K562 (cell line): ENCODE measurements around the gene CDCA5. TPM values are rescaled to one million over a fixed set of nuclear protein-coding genes. Genes with fewer than 3 reads are reported as not detected.

Source experiments
- COPS2 ChIP-seq: fragments of 450-650 bp; conservative IDR thresholded peaks from 2 replicates; pipeline ENCODE4 v1.6.1; 2016; ENCODE audit warnings: mild to moderate bottlenecking, moderate library complexity
- KAT2B ChIP-seq: IDR thresholded peaks from one replicate; pipeline ENCODE4 v1.6.1; 2012; ENCODE audit warnings: low read depth, mild to moderate bottlenecking, control low read depth, inconsistent platforms, low read length, moderate library complexity
- MEF2D ChIP-seq: conservative IDR thresholded peaks from 2 replicates; pipeline ENCODE4 v1.6.1; 2016; ENCODE audit warnings: low read depth, missing genetic modification characterization, missing compliant biosample characterization
- NFATC3 ChIP-seq: fragments of 450-650 bp; IDR thresholded peaks from 2 replicates; pipeline ENCODE4 v1.6.1; 2017; ENCODE audit warnings: mild to moderate bottlenecking
- NR2C1 ChIP-seq, 2 experiments: fragments of 450-650 bp; IDR thresholded peaks; 2 replicates each; pipeline ENCODE4 v1.6.1; 2017; ENCODE audit warnings: mild to moderate bottlenecking in 2 of 2, antibody characterized with exemption in 1 of 2, inconsistent platforms in 1 of 2, missing compliant biosample characterization in 1 of 2, missing genetic modification characterization in 1 of 2
- POLR2AphosphoS2 ChIP-seq: IDR thresholded peaks from 2 replicates; pipeline ENCODE4 v1.6.1; 2012; ENCODE audit warnings: low read length, improper control_type of control experiment
- SMARCA5 ChIP-seq: fragments of 450-650 bp; IDR thresholded peaks from 2 replicates; pipeline ENCODE4 v1.6.1; 2016
- TEAD4 ChIP-seq, 2 experiments: sonication (generic) in 1 of 2; formaldehyde crosslinking in 1 of 2; IDR thresholded peaks; 2 replicates each; pipeline versions ENCODE4 v1.6.1 to v1.8.0; 2012 to 2022; ENCODE audit warnings: borderline replicate concordance in 1 of 2, inconsistent platforms in 1 of 2, low read length in 1 of 2, mild to moderate bottlenecking in 1 of 2, missing genetic modification reagents in 1 of 2
- ZBTB26 ChIP-seq: fragments of 450-650 bp; formaldehyde crosslinking; IDR thresholded peaks from 2 replicates; pipeline ENCODE4 v1.4.0; 2022; ENCODE audit warnings: missing genetic modification characterization
- polyA plus RNA-seq, 8 experiments: library from polyadenylated mRNA; depleted of rRNA in 4 of 8; stranded (reverse) in 5 of 8; unstranded in 3 of 8; fragments of >200 nt; fragmentation: Nextera tagmentation in 2 of 8; fragmentation: Illumina TruSeq in 1 of 8; extraction: Ambion mirVana in 2 of 8; extraction: Trizol in 1 of 8; gene quantifications; 2 replicates each; pipeline versions ENCODE4 v1.2.1 to v1.2.3, GENCODE V29; 2011 to 2014; ENCODE audit warnings: inconsistent platforms in 1 of 8, missing spikeins in 1 of 8
- total RNA-seq, 7 experiments: library from RNA; depleted of rRNA in 6 of 7; stranded (reverse); fragments of >200 nt in 6 of 7; fragmentation: Illumina TruSeq in 2 of 7; extraction: Trizol in 2 of 7; gene quantifications; 2 replicates each; pipeline versions ENCODE4 v1.2.1 to v1.2.3, GENCODE V29; 2011 to 2021; ENCODE audit warnings: low replicate concordance in 1 of 7
- TF ChIP-seq, protein P1 (sequence below), 3 experiments: fragments of 200-800 bp in 1 of 3; fragments of 250-450 bp in 1 of 3; fragments of 450-650 bp in 1 of 3; sonication (Bioruptor Pico) in 1 of 3; sonication (Bioruptor generic) in 1 of 3; formaldehyde crosslinking in 1 of 3; IDR thresholded peaks; 2 replicates each; pipeline versions ENCODE4 v1.6.1 to v1.8.0; 2016 to 2022; ENCODE audit warnings: mild to moderate bottlenecking in 2 of 3, missing genetic modification characterization in 2 of 3, missing compliant biosample characterization in 1 of 3, moderate library complexity in 1 of 3
- TF ChIP-seq, protein P2 (sequence below), 2 experiments: fragments of 450-650 bp; formaldehyde crosslinking in 1 of 2; IDR thresholded peaks; 2 replicates each; pipeline versions ENCODE4 v1.4.0 to v1.6.1; 2014 to 2020; ENCODE audit warnings: mild to moderate bottlenecking in 2 of 2, borderline replicate concordance in 1 of 2, low read depth in 1 of 2
- TF ChIP-seq, protein P3 (sequence below): sonication (generic); formaldehyde crosslinking; IDR thresholded peaks from 2 replicates; pipeline ENCODE4 v1.9.0; 2022; ENCODE audit warnings: mild to moderate bottlenecking, missing genetic modification reagents

Gene CDCA5
- total and polyA plus RNA-seq, 9 of the 15 experiments (the other 6 are each of a cell fraction or from before 2014, with no cell fraction given): 18.9 to 94.3 (median 64.6) TPM

DNA sequence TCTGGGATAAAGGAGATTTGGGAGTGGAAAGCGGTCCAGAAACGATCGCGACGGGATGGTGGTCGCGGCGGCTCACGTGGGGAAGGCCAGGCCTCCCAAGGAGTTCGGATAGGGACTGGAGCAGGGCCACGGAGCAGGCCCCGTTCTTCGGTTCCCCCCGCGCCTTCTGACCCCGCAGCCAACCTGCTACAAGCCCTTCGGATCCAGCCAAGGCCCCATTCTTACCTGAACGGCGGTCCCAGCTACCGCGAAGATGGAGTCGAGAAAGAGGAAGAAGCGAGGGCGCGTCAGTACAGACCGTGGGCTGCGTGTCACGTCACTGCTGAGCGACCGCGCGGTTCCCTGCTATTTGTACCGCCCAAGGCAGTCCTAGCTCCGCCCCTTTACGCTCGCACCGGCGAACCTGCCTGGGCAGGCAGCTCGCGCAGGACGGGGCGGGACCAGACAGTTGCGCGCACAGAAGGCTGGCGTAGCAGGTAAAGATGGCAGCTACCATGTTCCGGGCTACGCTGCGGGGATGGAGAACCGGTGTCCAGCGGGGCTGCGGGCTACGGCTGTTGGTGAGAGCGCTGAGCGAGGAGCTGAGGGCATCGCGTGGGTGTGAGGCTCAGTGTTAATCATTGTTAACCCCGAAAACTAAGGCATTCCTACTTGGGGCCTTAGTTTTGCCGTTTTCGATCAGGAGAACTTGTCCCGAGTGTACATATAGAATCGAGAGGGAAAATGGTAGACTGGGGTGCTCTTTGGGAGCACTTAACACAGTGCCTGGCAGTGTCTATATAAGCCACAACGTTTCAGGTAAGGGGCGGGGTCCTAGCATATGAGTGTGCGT lies 38.2 kb upstream of the CDCA5 start, which contains the start of the genes FAU and MRPL49 (continued):
- no peak for TF ChIP-seq ZBTB26
- no peak for TF ChIP-seq KAT2B
- TF ChIP-seq NR2C1 (IDR thresholded peaks at IDR 0.05): peak; percentile 45
- TF ChIP-seq NR2C1 (tag; IDR thresholded peaks at IDR 0.05): no peak
- TF ChIP-seq, protein P1, sequence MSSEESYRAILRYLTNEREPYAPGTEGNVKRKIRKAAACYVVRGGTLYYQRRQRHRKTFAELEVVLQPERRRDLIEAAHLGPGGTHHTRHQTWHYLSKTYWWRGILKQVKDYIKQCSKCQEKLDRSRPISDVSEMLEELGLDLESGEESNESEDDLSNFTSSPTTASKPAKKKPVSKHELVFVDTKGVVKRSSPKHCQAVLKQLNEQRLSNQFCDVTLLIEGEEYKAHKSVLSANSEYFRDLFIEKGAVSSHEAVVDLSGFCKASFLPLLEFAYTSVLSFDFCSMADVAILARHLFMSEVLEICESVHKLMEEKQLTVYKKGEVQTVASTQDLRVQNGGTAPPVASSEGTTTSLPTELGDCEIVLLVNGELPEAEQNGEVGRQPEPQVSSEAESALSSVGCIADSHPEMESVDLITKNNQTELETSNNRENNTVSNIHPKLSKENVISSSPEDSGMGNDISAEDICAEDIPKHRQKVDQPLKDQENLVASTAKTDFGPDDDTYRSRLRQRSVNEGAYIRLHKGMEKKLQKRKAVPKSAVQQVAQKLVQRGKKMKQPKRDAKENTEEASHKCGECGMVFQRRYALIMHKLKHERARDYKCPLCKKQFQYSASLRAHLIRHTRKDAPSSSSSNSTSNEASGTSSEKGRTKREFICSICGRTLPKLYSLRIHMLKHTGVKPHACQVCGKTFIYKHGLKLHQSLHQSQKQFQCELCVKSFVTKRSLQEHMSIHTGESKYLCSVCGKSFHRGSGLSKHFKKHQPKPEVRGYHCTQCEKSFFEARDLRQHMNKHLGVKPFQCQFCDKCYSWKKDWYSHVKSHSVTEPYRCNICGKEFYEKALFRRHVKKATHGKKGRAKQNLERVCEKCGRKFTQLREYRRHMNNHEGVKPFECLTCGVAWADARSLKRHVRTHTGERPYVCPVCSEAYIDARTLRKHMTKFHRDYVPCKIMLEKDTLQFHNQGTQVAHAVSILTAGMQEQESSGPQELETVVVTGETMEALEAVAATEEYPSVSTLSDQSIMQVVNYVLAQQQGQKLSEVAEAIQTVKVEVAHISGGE (CRISPR knock-in tag; IDR thresholded peaks at IDR 0.05): no peak
- TF ChIP-seq, protein P2, sequence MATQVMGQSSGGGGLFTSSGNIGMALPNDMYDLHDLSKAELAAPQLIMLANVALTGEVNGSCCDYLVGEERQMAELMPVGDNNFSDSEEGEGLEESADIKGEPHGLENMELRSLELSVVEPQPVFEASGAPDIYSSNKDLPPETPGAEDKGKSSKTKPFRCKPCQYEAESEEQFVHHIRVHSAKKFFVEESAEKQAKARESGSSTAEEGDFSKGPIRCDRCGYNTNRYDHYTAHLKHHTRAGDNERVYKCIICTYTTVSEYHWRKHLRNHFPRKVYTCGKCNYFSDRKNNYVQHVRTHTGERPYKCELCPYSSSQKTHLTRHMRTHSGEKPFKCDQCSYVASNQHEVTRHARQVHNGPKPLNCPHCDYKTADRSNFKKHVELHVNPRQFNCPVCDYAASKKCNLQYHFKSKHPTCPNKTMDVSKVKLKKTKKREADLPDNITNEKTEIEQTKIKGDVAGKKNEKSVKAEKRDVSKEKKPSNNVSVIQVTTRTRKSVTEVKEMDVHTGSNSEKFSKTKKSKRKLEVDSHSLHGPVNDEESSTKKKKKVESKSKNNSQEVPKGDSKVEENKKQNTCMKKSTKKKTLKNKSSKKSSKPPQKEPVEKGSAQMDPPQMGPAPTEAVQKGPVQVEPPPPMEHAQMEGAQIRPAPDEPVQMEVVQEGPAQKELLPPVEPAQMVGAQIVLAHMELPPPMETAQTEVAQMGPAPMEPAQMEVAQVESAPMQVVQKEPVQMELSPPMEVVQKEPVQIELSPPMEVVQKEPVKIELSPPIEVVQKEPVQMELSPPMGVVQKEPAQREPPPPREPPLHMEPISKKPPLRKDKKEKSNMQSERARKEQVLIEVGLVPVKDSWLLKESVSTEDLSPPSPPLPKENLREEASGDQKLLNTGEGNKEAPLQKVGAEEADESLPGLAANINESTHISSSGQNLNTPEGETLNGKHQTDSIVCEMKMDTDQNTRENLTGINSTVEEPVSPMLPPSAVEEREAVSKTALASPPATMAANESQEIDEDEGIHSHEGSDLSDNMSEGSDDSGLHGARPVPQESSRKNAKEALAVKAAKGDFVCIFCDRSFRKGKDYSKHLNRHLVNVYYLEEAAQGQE (IDR thresholded peaks at IDR 0.05; ENCODE audit: borderline replicate concordance): no peak; the same call in 1 of the 2 replicates
- TF ChIP-seq, protein P2 (CRISPR knock-in tag; IDR thresholded peaks at IDR 0.05; ENCODE audit: low read depth): no peak
- TF ChIP-seq POLR2AphosphoS2: no peak; the same call in 1 of the 2 replicates
- no peak for TF ChIP-seq TEAD4 (IDR thresholded peaks at IDR 0.05; ENCODE audit: low read length)
- no peak for TF ChIP-seq TEAD4 (CRISPR knock-in tag; IDR thresholded peaks at IDR 0.05; ENCODE audit: borderline replicate concordance)
- no peak for TF ChIP-seq MEF2D
- TF ChIP-seq, protein P3, sequence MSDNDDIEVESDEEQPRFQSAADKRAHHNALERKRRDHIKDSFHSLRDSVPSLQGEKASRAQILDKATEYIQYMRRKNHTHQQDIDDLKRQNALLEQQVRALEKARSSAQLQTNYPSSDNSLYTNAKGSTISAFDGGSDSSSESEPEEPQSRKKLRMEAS (CRISPR knock-in tag): peak; percentile 67
- no peak for TF ChIP-seq COPS2
- TF ChIP-seq NFATC3: no peak
- no peak for TF ChIP-seq SMARCA5
